Astrocyte (in vitro differentiated cells and primary cell): ENCODE data around the gene CIAO3.

Experiments
- CTCF ChIP-seq: IDR thresholded peaks from 2 replicates; pipeline ENCODE4 v1.5.1; 2011; ENCODE audit warnings: low read depth, mild to moderate bottlenecking, inconsistent platforms, low read length, moderate library complexity; ENCODE audit not compliant: insufficient read depth
- EZH2 ChIP-seq: IDR thresholded peaks from 2 replicates; pipeline ENCODE4 v1.6.1; 2012; ENCODE audit warnings: mild to moderate bottlenecking, low read length, inconsistent platforms; ENCODE audit not compliant: insufficient read depth

- TF ChIP-seq CTCF = no peak
- TF ChIP-seq EZH2 = no peak
Observed at GRCh38 chr16:788399-789126, 47.8 kb upstream of the CIAO3 start, which contains the start of gene CHTF18.
